DOHH2 (cell line): ENCODE data around the gene ARHGAP29.

ENCODE experiments used
- H3F3A ChIP-seq: fragments of 200-600 bp; sonication (generic), shearing (Covaris generic); 2 replicates; pipeline ENCODE4 v1.6.0; 2016; ENCODE audit warnings: antibody characterized with exemption, mild to moderate bottlenecking; ENCODE audit not compliant: control insufficient read depth, insufficient read depth
- H3K27ac ChIP-seq: fragments of 200-600 bp; sonication (generic); 2 replicates; pipeline ENCODE4 v1.5.1; 2014; ENCODE audit warnings: low read depth, mild to moderate bottlenecking, low read length, moderate library complexity
- H3K27me3 ChIP-seq: fragments of 200-600 bp; sonication (generic); 2 replicates; pipeline ENCODE4 v1.6.1; 2014; ENCODE audit warnings: mild to moderate bottlenecking, low read length, mixed read lengths; ENCODE audit not compliant: control insufficient read depth
- H3K36me3 ChIP-seq: fragments of 200-600 bp; sonication (generic); 2 replicates; pipeline ENCODE4 v1.6.1; 2014; ENCODE audit warnings: mild to moderate bottlenecking, low read length, moderate library complexity, mixed read lengths; ENCODE audit not compliant: control insufficient read depth
- H3K4me1 ChIP-seq: fragments of 200-600 bp; sonication (generic); 2 replicates; pipeline ENCODE4 v1.6.1; 2014; ENCODE audit warnings: mild to moderate bottlenecking, low read length, mixed read lengths; ENCODE audit not compliant: control insufficient read depth
- H3K4me2 ChIP-seq: fragments of 200-600 bp; sonication (generic); 2 replicates; pipeline ENCODE4 v1.6.0; 2014; ENCODE audit warnings: mild to moderate bottlenecking, low read length, moderate library complexity
- H3K4me3 ChIP-seq: fragments of 200-600 bp; sonication (generic); 2 replicates; pipeline ENCODE4 v1.5.1; 2014; ENCODE audit warnings: mild to moderate bottlenecking, low read length, mixed read lengths
- H3K79me2 ChIP-seq: fragments of 200-600 bp; sonication (generic); 2 replicates; pipeline ENCODE4 v1.6.1; 2014; ENCODE audit warnings: mild to moderate bottlenecking, low read length, mixed read lengths; ENCODE audit not compliant: control insufficient read depth
- H3K9me2 ChIP-seq: fragments of 200-600 bp; sonication (generic); replicated peaks from 2 replicates; pipeline ENCODE4 v1.6.1; 2014; ENCODE audit warnings: mild to moderate bottlenecking, low read length, mixed read lengths; ENCODE audit not compliant: control insufficient read depth
- H3K9me3 ChIP-seq: fragments of 200-600 bp; sonication (generic); 2 replicates; pipeline ENCODE4 v1.6.1; 2014; ENCODE audit warnings: antibody characterized with exemption, low read length, mixed read lengths; ENCODE audit not compliant: control insufficient read depth, insufficient read depth
- H4K20me1 ChIP-seq: fragments of 200-600 bp; sonication (generic); 2 replicates; pipeline ENCODE4 v1.6.0; 2014; ENCODE audit warnings: low read depth, mild to moderate bottlenecking, antibody characterized with exemption, low read length, moderate library complexity; ENCODE audit not compliant: control insufficient read depth, insufficient read depth
- CTCF ChIP-seq: fragments of 200-600 bp; sonication (generic); IDR thresholded peaks from one replicate; pipeline ENCODE4 v1.5.1; 2014; ENCODE audit warnings: antibody characterized with exemption, mild to moderate bottlenecking, low read depth, low read length; ENCODE audit not compliant: poor library complexity, severe bottlenecking
- EZH2phosphoT487 ChIP-seq: fragments of 200-600 bp; sonication (generic); IDR thresholded peaks from 2 replicates; pipeline ENCODE4 v1.6.1; 2017; ENCODE audit warnings: borderline replicate concordance, mild to moderate bottlenecking, antibody characterized with exemption, low read length, moderate library complexity, mixed read lengths

The ARHGAP29 gene

GRCh38 chr1:94279038-94279437 is 41.7 kb upstream of the ARHGAP29 start:
- no peak overlapping the region for H3K4me2 ChIP-seq
- no peak overlapping the region for H3K27ac ChIP-seq
- no peaks in the 10 kb centered on the region for H3K27me3 ChIP-seq

GRCh38 chr1:94276988-94277434 is 39.6 kb upstream of the ARHGAP29 start:
- H3F3A ChIP-seq = no peaks in the 10 kb centered on the region
- H3K27me3 ChIP-seq = no peaks in the 10 kb centered on the region
- no peaks in the 10 kb centered on the region for H3K79me2 ChIP-seq
- H3K4me3 ChIP-seq = no peak overlapping the region
- H3K27ac ChIP-seq = no peak overlapping the region
- H3K36me3 ChIP-seq = no peaks in the 10 kb centered on the region
- no peak for TF ChIP-seq CTCF
- TF ChIP-seq EZH2phosphoT487 = no peak
- no peak overlapping the region for H3K4me2 ChIP-seq
- no peaks in the 10 kb centered on the region; the same call in 1 of the 2 replicates for H3K9me3 ChIP-seq
- no peaks in the 10 kb centered on the region for H3K4me1 ChIP-seq
- H4K20me1 ChIP-seq = no peaks in the 10 kb centered on the region
- H3K9me2 ChIP-seq = no peaks in the 10 kb centered on the region

More at GRCh38 chr1:94279038-94279437, 41.7 kb upstream of the ARHGAP29 start:
- Histone ChIP-seq H4K20me1 (no peaks in the 10 kb centered on the region), H3K9me2 (no peaks in the 10 kb centered on the region), H3K36me3 (no peaks in the 10 kb centered on the region), H3K79me2 (no peaks in the 10 kb centered on the region), H3K4me3 (no peak overlapping the region), H3F3A (no peaks in the 10 kb centered on the region), H3K4me1 (no peaks in the 10 kb centered on the region), H3K9me3 (no peaks in the 10 kb centered on the region; the same call in 1 of the 2 replicates)
- TF ChIP-seq EZH2phosphoT487 = no peak
- no peak for TF ChIP-seq CTCF

GRCh38 chr1:94275083-94275482 is 37.7 kb upstream of the ARHGAP29 start:
- Histone ChIP-seq H3K36me3 (no peaks in the 10 kb centered on the region), H3K4me3 (no peak overlapping the region), H3K4me1 (no peaks in the 10 kb centered on the region), H4K20me1 (no peaks in the 10 kb centered on the region), H3K27me3 (no peaks in the 10 kb centered on the region), H3K9me2 (no peaks in the 10 kb centered on the region), H3K27ac (no peak overlapping the region), H3K4me2 (no peak overlapping the region), H3F3A (no peaks in the 10 kb centered on the region), H3K9me3 (no peaks in the 10 kb centered on the region), H3K79me2 (no peaks in the 10 kb centered on the region)
- TF ChIP-seq EZH2phosphoT487 = no peak
- TF ChIP-seq CTCF = no peak
